ENCODE results near the gene CARD9.

Gene CARD9

DNA sequence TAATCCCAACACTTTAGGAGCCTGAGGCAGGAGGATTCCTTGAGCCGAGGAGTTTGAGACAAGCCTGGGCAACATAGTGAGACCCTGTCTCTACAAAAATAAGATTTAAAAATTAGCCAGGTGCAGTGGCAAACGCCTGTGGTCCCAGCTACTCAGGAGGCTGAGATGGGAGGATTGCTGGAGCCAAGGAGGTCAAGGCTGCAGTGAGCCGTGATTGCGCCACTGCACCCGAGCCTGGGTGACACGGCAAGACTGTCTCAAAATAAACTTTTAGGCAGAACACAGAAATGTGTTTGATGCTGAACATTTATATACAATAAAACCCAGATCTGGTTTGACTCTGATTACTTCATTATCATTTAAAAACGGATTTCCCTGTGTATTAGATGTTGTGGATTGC is 32.0 kb upstream of the CARD9 start:
- no peak for DNase-seq (ENCODE audit: low read depth)
- H3K4me3 ChIP-seq (ENCODE audit: low read depth, low read length): no peak overlapping the region
- TF ChIP-seq, protein P1, sequence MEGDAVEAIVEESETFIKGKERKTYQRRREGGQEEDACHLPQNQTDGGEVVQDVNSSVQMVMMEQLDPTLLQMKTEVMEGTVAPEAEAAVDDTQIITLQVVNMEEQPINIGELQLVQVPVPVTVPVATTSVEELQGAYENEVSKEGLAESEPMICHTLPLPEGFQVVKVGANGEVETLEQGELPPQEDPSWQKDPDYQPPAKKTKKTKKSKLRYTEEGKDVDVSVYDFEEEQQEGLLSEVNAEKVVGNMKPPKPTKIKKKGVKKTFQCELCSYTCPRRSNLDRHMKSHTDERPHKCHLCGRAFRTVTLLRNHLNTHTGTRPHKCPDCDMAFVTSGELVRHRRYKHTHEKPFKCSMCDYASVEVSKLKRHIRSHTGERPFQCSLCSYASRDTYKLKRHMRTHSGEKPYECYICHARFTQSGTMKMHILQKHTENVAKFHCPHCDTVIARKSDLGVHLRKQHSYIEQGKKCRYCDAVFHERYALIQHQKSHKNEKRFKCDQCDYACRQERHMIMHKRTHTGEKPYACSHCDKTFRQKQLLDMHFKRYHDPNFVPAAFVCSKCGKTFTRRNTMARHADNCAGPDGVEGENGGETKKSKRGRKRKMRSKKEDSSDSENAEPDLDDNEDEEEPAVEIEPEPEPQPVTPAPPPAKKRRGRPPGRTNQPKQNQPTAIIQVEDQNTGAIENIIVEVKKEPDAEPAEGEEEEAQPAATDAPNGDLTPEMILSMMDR (IDR thresholded peaks at IDR 0.05; ENCODE audit: control insufficient read depth, extremely low read depth, insufficient read depth): no peak

DNA sequence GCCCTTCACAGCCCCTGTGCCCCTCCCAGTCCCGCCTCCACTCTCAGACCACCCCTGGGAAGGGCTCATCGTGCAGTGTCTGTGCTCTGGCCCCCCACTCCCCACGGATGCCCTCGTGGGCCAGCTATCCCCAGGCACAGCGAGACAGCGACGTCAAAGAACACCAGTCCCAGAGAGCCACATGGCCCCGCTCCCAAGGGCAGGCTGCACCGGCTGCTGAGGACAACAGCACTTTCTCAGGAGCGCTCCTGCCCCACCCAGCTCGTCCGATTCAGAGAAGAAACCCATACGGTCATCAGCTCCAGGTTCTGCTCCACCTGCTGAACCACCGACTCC is 31.3 kb upstream of the CARD9 start:
- H3K4me3 ChIP-seq (ENCODE audit: low read depth, low read length): no peak overlapping the region
- DNase-seq (ENCODE audit: low read depth): no peak
- TF ChIP-seq, protein P1 (IDR thresholded peaks at IDR 0.05; ENCODE audit: control insufficient read depth, extremely low read depth, insufficient read depth): no peak

DNA sequence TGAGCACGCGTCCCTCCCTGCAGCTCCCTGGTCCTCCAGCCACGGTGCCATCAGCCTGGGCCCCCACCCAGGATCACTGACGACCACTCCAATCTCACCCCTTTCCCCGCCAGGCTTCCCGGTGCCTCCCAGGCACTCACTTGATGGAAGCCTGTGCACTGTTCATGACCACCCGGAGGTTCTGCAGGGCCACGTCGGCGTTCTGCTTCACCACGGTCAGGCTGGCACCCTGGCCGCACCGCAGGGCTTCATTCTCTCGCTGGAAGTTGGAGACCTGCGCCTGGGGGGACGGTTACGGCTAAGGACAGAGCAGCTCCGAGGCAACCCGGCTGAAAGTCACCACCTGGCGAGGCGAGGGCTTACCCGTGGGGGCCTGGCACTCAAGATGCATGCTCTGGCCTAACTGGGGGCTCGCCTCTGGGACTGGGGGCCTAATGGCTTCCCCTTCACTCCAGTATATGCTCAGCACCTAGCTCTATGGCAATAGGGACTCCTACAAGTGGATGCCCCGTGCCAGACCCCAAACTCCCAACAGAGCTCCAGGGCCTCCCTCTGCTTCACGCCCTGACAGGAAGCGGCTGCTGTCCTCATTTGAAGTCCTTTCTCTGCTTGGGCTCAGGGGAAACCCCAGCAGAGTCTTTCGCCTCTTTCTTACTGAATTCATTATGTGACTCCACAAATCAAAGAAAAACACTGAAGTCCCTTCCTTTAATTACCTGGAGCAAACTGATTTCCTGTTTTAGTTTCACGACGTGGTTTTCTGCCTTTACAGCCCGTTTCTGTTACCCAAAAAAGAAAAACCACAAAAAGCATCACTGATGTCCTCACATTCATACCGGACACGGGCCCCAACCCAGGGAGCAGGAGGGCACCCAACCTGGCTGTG is 30.7 kb upstream of the CARD9 start:
- no peak overlapping the region for H3K4me3 ChIP-seq (ENCODE audit: low read depth, low read length)

DNA sequence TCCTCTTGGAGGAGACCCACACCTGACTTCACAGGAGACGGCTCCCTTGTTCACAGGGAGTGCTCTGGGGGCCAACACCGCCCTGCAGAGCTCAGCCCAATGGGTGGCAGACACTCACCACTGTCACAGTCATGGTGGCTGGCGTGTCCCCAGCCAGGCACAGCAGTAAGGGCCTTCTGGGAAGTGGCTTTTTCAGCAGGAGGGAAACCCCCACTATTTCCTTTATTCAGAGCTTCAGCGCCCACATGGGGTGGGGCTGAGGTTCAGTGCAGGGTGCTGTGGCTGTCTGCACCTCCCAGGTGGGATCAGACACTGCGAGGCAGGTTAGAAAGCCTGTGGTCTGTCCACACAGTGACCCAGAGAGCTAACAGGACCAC is 30.1 kb upstream of the CARD9 start:
- TF ChIP-seq, protein P1 (IDR thresholded peaks at IDR 0.05; ENCODE audit: control insufficient read depth, extremely low read depth, insufficient read depth): no peak
- H3K4me3 ChIP-seq (ENCODE audit: low read depth, low read length): no peak overlapping the region
- DNase-seq (ENCODE audit: low read depth): no peak

More for the DNA sequence above, 30.7 kb upstream of the CARD9 start:
- no peak for DNase-seq (ENCODE audit: low read depth)
- TF ChIP-seq, protein P1 (IDR thresholded peaks at IDR 0.05; ENCODE audit: control insufficient read depth, extremely low read depth, insufficient read depth): no peak

DNA sequence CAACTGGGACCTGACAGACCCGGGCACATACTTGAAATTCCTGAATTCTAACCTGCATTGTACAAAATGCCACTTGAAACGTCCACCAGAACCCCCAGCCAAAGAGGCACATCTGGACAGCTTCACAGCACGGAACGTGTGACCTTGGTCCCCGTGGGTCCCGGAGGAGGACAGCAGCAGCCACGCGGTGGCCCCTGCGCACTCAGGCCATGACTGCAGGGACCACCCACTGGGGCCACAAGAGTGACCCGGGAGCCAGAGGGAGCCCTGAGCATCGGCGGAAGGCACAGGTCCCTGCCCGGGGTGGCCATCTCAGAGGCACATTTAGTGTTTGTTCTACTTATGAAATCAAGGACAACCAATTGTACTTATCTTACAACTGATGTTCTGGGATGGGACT is 28.6 kb upstream of the CARD9 start:
- H3K4me3 ChIP-seq (ENCODE audit: low read depth, low read length): no peak overlapping the region
- DNase-seq (ENCODE audit: low read depth): no peak
- TF ChIP-seq, protein P1 (IDR thresholded peaks at IDR 0.05; ENCODE audit: control insufficient read depth, extremely low read depth, insufficient read depth): no peak

DNA sequence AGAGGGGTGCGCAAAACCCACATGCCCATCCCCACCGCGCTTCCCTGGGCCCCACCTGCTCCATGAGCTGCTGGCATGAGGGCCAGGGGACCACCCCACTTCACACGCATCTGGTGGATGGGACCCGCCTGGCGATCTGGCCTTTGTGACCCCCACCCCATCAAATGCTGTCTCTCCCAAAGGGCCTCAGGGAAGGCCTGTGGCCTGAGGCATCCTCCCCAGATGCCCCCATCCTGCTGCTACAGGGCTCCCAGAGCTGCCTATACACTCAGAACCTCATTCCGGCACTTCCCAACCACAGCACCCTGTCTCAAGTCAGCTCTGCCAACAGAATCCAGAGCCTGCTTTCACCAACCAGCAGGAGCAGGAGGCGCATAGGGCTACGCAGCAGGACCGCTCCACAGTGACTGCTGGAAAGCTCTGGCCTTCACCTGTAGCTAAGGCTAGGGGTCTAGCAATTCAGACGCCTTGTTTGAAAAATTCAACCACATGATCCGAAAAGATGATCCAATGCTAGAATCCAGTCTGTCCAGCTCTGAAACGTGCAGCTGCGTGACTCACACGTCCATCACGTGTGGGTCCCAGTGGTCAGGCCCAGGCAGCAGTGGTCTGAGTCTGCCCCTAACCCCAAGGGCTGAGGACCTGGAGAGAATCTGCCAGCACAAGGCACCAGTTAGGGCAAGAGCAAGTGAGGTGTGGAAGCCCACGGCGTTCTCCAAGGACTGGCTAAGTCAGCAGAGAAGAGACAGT is 27.9 kb upstream of the CARD9 start:
- H3K4me3 ChIP-seq (ENCODE audit: low read depth, low read length): no peak overlapping the region
- TF ChIP-seq, protein P1 (IDR thresholded peaks at IDR 0.05; ENCODE audit: control insufficient read depth, extremely low read depth, insufficient read depth): no peak
- DNase-seq (ENCODE audit: low read depth): no peak
